HepG2 (cell line): ENCODE data around the gene ABAT. TPM values are rescaled to one million over a fixed set of nuclear protein-coding genes. Genes with fewer than 3 reads are reported as not detected.
A peak's percentile ranks its signal among the peaks of the same experiment; 100 is the strongest.

Source experiments
- AGO1 ChIP-seq: fragments of 200-400 bp; formaldehyde crosslinking; IDR thresholded peaks from 2 replicates; pipeline ENCODE4 v1.6.1; 2017; ENCODE audit warnings: mild to moderate bottlenecking, low read depth, low read length, moderate library complexity; ENCODE audit not compliant: poor library complexity, severe bottlenecking
- BHLHE40 ChIP-seq: IDR thresholded peaks from 2 replicates; pipeline ENCODE4 v1.6.1; 2011; ENCODE audit warnings: low read length, improper control_type of control experiment
- CBFB ChIP-seq: sonication (generic); formaldehyde crosslinking; IDR thresholded peaks from 2 replicates; pipeline ENCODE4 v1.4.0; 2020; ENCODE audit warnings: missing genetic modification reagents
- CCAR2 ChIP-seq: fragments of 200-400 bp; formaldehyde crosslinking; optimal IDR thresholded peaks from 2 replicates; pipeline ENCODE3; 2018; ENCODE audit warnings: low read depth, mild to moderate bottlenecking, low read length, moderate library complexity
- EP300 ChIP-seq, 3 experiments: sonication (generic) in 1 of 3; formaldehyde crosslinking in 1 of 3; IDR thresholded peaks; 2 replicates each; pipeline versions ENCODE4 v1.5.1 to v1.6.1; 2011 to 2020; ENCODE audit warnings: low read depth in 2 of 3, low read length in 2 of 3, borderline replicate concordance in 1 of 3, improper control_type of control experiment in 1 of 3, mild to moderate bottlenecking in 1 of 3, missing genetic modification reagents in 1 of 3, moderate library complexity in 1 of 3
- HDAC6 ChIP-seq: fragments of 200-600 bp; sonication (generic); IDR thresholded peaks from 2 replicates; pipeline ENCODE4 v1.7.0; 2017; ENCODE audit warnings: mild to moderate bottlenecking, antibody characterized with exemption, low read length, low read depth
- HMGA1 ChIP-seq: sonication (generic); formaldehyde crosslinking; conservative IDR thresholded peaks from 2 replicates; pipeline ENCODE4 v1.4.0; 2020; ENCODE audit warnings: missing genetic modification reagents
- HNRNPUL1 ChIP-seq: fragments of 200-400 bp; formaldehyde crosslinking; IDR thresholded peaks from 2 replicates; pipeline ENCODE4 v1.6.1; 2017; ENCODE audit warnings: low read depth, mild to moderate bottlenecking, low read length, moderate library complexity
- HOXA5 ChIP-seq: sonication (generic); formaldehyde crosslinking; IDR thresholded peaks from 2 replicates; pipeline ENCODE4 v1.4.0; 2020; ENCODE audit warnings: missing genetic modification reagents
- MAFG ChIP-seq: sonication (generic); formaldehyde crosslinking; IDR thresholded peaks from 2 replicates; pipeline ENCODE4 v1.5.1; 2020; ENCODE audit warnings: mild to moderate bottlenecking, missing genetic modification reagents
- MYNN ChIP-seq: sonication (generic); formaldehyde crosslinking; IDR thresholded peaks from 2 replicates; pipeline ENCODE4 v1.4.0; 2020; ENCODE audit warnings: mild to moderate bottlenecking, low read depth, missing genetic modification reagents
- SRSF9 ChIP-seq: fragments of 200-400 bp; formaldehyde crosslinking; IDR thresholded peaks from 2 replicates; pipeline ENCODE4 v1.6.1; 2018; ENCODE audit warnings: borderline replicate concordance, mild to moderate bottlenecking, low read depth, low read length; ENCODE audit not compliant: insufficient read depth, poor library complexity, severe bottlenecking
- STAT5B ChIP-seq: sonication (generic); formaldehyde crosslinking; IDR thresholded peaks from 2 replicates; pipeline ENCODE4 v1.4.0; 2020; ENCODE audit warnings: missing genetic modification reagents
- TBX2 ChIP-seq: sonication (generic); formaldehyde crosslinking; IDR thresholded peaks from 2 replicates; pipeline ENCODE4 v1.5.0; 2020; ENCODE audit warnings: missing genetic modification reagents, mild to moderate bottlenecking, borderline replicate concordance
- TCF12 ChIP-seq, 2 experiments: fragments of 450-650 bp in 1 of 2; sonication (generic) in 1 of 2; formaldehyde crosslinking in 1 of 2; IDR thresholded peaks; 2 replicates each; pipeline versions ENCODE4 v1.6.1 to v1.8.0; 2017 to 2022; ENCODE audit warnings: antibody characterized with exemption in 1 of 2, mild to moderate bottlenecking in 1 of 2, missing genetic modification reagents in 1 of 2, moderate library complexity in 1 of 2
- ZNF331 ChIP-seq: sonication (generic); formaldehyde crosslinking; IDR thresholded peaks from 2 replicates; pipeline ENCODE4 v1.4.0; 2020; ENCODE audit warnings: missing genetic modification reagents
- ZNF383 ChIP-seq: sonication (generic); formaldehyde crosslinking; IDR thresholded peaks from 2 replicates; pipeline ENCODE4 v1.4.0; 2020; ENCODE audit warnings: missing genetic modification reagents, mild to moderate bottlenecking, borderline replicate concordance
- ZNF556 ChIP-seq: sonication (generic); formaldehyde crosslinking; IDR thresholded peaks from 2 replicates; pipeline ENCODE4 v1.4.0; 2020; ENCODE audit warnings: mild to moderate bottlenecking, missing genetic modification reagents, borderline replicate concordance
- ZNF557 ChIP-seq: sonication (generic); formaldehyde crosslinking; IDR thresholded peaks from 2 replicates; pipeline ENCODE4 v1.4.0; 2020; ENCODE audit warnings: missing genetic modification reagents
- ZNF563 ChIP-seq: sonication (generic); formaldehyde crosslinking; IDR thresholded peaks from 2 replicates; pipeline ENCODE4 v1.8.0; 2022; ENCODE audit warnings: mild to moderate bottlenecking, moderate library complexity, missing genetic modification reagents
- ZNF564 ChIP-seq: sonication (generic); formaldehyde crosslinking; IDR thresholded peaks from 2 replicates; pipeline ENCODE4 v1.8.1; 2023; ENCODE audit warnings: mild to moderate bottlenecking, missing genetic modification reagents
- ZNF672 ChIP-seq: sonication (generic); formaldehyde crosslinking; IDR thresholded peaks from 2 replicates; pipeline ENCODE4 v1.8.1; 2022; ENCODE audit warnings: missing genetic modification reagents
- ZNF703 ChIP-seq: sonication (generic); formaldehyde crosslinking; IDR thresholded peaks from 2 replicates; pipeline ENCODE4 v1.5.1; 2020; ENCODE audit warnings: missing genetic modification reagents, mild to moderate bottlenecking, moderate library complexity, borderline replicate concordance
- ZNF766 ChIP-seq: sonication (generic); formaldehyde crosslinking; IDR thresholded peaks from 2 replicates; pipeline ENCODE4 v1.5.0; 2020; ENCODE audit warnings: missing genetic modification reagents, borderline replicate concordance
- ZNF772 ChIP-seq: sonication (generic); formaldehyde crosslinking; IDR thresholded peaks from 2 replicates; pipeline ENCODE4 v1.5.0; 2020; ENCODE audit warnings: mild to moderate bottlenecking, missing genetic modification reagents
- polyA plus RNA-seq, 8 experiments: library from polyadenylated mRNA; depleted of rRNA in 3 of 8; stranded (reverse) in 7 of 8; unstranded in 1 of 8; fragments of >200 nt; fragmentation: Illumina TruSeq in 4 of 8; extraction: Trizol in 4 of 8; gene quantifications; 2 replicates each; pipeline versions ENCODE4 v1.2.1 to v1.2.3, GENCODE V29; 2011 to 2016; ENCODE audit warnings: low read depth in 4 of 8, missing spikeins in 1 of 8, mixed read lengths in 1 of 8; ENCODE audit not compliant: insufficient read depth in 1 of 8
- total RNA-seq, 5 experiments: library from RNA; depleted of rRNA; stranded (reverse); fragments of >200 nt; fragmentation: Illumina TruSeq; extraction: Trizol; gene quantifications; 2 replicates each; pipeline ENCODE4 v1.2.3, GENCODE V29; 2016; ENCODE audit warnings: low read depth in 1 of 5
- TF ChIP-seq, protein P1 (sequence below): sonication (generic); formaldehyde crosslinking; IDR thresholded peaks from 2 replicates; pipeline ENCODE4 v1.5.0; 2020; ENCODE audit warnings: missing genetic modification reagents, mild to moderate bottlenecking, borderline replicate concordance
- TF ChIP-seq, protein P2 (sequence below): sonication (generic); formaldehyde crosslinking; IDR thresholded peaks from 2 replicates; pipeline ENCODE4 v1.4.0; 2020; ENCODE audit warnings: mild to moderate bottlenecking, missing genetic modification reagents
- TF ChIP-seq, protein P3 (sequence below): sonication (generic); formaldehyde crosslinking; IDR thresholded peaks from 2 replicates; pipeline ENCODE4 v1.5.0; 2020; ENCODE audit warnings: missing genetic modification reagents

ABAT gene
- total and polyA plus RNA-seq, 2 of the 13 experiments (the other 11 are each of a cell fraction or from before 2014, with no cell fraction given), result 47.6 to 97.3 TPM

DNA sequence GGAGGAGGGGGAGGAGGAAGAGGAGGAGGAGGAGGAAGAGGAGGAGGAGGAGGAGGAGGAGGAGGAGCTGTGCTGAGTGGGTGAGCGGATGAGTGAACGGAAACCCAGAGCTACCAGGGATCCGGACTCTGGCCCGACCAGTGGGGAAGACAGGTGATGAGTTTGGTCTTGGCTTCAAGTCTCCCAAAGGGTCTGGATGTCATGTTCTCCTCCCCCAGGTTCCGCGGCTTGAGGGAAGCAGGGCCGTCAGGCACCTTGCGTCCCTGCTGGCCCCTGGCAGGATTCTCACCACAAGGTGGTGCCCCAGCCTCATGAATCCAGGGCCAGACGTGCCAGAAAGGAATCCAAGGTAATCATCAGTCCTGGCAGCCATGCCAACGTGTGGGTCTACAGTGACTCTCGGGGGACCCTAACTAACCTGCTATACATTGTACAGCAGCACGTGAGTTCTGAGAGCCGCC, 13.5 kb upstream of the ABAT start (continued):
- TF ChIP-seq, protein P1, sequence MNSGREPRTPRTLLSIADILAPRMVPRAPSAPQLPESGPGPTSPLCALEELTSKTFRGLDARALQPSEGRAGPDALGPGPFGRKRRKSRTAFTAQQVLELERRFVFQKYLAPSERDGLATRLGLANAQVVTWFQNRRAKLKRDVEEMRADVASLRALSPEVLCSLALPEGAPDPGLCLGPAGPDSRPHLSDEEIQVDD (CRISPR knock-in tag), result no peak
- TF ChIP-seq HOXA5 (no peak), ZNF703 (CRISPR knock-in tag) (no peak), ZNF766 (no peak), ZNF331 (CRISPR knock-in tag) (0 out of 2 replicates have a peak, but pooled peaks have one; percentile 39), HNRNPUL1 (no peak), STAT5B (no peak), AGO1 (no peak), ZNF383 (CRISPR knock-in tag) (no peak), MAFG (CRISPR knock-in tag) (no peak), ZNF672 (CRISPR knock-in tag) (no peak), CBFB (no peak), BHLHE40 (no peak; the same call in 1 of the 2 replicates), TCF12 (IDR thresholded peaks at IDR 0.05) (no peak), TCF12 (CRISPR knock-in tag; IDR thresholded peaks at IDR 0.05) (no peak), ZNF564 (CRISPR knock-in tag) (no peak), ZNF556 (CRISPR knock-in tag) (no peak), ZNF563 (no peak), ZNF772 (no peak), MYNN (no peak), HDAC6 (no peak), SRSF9 (no peak), ZNF557 (CRISPR knock-in tag) (no peak), CCAR2 (no peak), HMGA1 (no peak), EP300 (IDR thresholded peaks at IDR 0.05; ENCODE audit: low read depth in 2 of 2, low read length in 2 of 2) (no peak), EP300 (CRISPR knock-in tag; IDR thresholded peaks at IDR 0.05; ENCODE audit: borderline replicate concordance) (no peak), TBX2 (CRISPR knock-in tag) (peak; percentile 61)
- TF ChIP-seq, protein P2, sequence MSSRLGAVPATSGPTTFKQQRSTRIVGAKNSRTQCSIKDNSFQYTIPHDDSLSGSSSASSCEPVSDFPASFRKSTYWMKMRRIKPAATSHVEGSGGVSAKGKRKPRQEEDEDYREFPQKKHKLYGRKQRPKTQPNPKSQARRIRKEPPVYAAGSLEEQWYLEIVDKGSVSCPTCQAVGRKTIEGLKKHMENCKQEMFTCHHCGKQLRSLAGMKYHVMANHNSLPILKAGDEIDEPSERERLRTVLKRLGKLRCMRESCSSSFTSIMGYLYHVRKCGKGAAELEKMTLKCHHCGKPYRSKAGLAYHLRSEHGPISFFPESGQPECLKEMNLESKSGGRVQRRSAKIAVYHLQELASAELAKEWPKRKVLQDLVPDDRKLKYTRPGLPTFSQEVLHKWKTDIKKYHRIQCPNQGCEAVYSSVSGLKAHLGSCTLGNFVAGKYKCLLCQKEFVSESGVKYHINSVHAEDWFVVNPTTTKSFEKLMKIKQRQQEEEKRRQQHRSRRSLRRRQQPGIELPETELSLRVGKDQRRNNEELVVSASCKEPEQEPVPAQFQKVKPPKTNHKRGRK (CRISPR knock-in tag), result no peak
- TF ChIP-seq, protein P3, sequence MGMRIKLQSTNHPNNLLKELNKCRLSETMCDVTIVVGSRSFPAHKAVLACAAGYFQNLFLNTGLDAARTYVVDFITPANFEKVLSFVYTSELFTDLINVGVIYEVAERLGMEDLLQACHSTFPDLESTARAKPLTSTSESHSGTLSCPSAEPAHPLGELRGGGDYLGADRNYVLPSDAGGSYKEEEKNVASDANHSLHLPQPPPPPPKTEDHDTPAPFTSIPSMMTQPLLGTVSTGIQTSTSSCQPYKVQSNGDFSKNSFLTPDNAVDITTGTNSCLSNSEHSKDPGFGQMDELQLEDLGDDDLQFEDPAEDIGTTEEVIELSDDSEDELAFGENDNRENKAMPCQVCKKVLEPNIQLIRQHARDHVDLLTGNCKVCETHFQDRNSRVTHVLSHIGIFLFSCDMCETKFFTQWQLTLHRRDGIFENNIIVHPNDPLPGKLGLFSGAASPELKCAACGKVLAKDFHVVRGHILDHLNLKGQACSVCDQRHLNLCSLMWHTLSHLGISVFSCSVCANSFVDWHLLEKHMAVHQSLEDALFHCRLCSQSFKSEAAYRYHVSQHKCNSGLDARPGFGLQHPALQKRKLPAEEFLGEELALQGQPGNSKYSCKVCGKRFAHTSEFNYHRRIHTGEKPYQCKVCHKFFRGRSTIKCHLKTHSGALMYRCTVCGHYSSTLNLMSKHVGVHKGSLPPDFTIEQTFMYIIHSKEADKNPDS (CRISPR knock-in tag), result no peak
